ENCODE measurements around the gene SEPTIN6. TPM values are rescaled to one million over a fixed set of nuclear protein-coding genes. Genes with fewer than 3 reads are reported as not detected.

Gene SEPTIN6
- total RNA-seq, 4 donors from 2014 or later: 9.2 to 18.4 (median 11.8) TPM

- no peak for TF ChIP-seq CTCF (IDR thresholded peaks at IDR 0.05; ENCODE audit: low read depth)
Observed at GRCh38 chrX:119728487-119728886, 35.5 kb upstream of the SEPTIN6 start.

GRCh38 chrX:119726900-119727555, 34.1 kb upstream of the SEPTIN6 start:
- TF ChIP-seq CTCF (IDR thresholded peaks at IDR 0.05; ENCODE audit: low read depth): no peak

- TF ChIP-seq CTCF (IDR thresholded peaks at IDR 0.05; ENCODE audit: low read depth): no peak
Observed at GRCh38 chrX:119721926-119722325, 29.0 kb upstream of the SEPTIN6 start.

- no peak for TF ChIP-seq CTCF (IDR thresholded peaks at IDR 0.05; ENCODE audit: low read depth)
Observed at GRCh38 chrX:119721487-119721886, 28.5 kb upstream of the SEPTIN6 start.

GRCh38 chrX:119709630-119710029, 16.7 kb upstream of the SEPTIN6 start:
- TF ChIP-seq CTCF (IDR thresholded peaks at IDR 0.05; ENCODE audit: low read depth): no peak

GRCh38 chrX:119708936-119709335, 16.0 kb upstream of the SEPTIN6 start:
- no peak for TF ChIP-seq CTCF (IDR thresholded peaks at IDR 0.05; ENCODE audit: low read depth)

- TF ChIP-seq CTCF (IDR thresholded peaks at IDR 0.05; ENCODE audit: low read depth): no peak
Observed at GRCh38 chrX:119706616-119707015, 13.6 kb upstream of the SEPTIN6 start.

All from subcutaneous adipose tissue (tissue), 4 donors.